Dermis blood vessel endothelial cell (primary cell): ENCODE results near the gene PKD1L1. TPM values are rescaled to one million over a fixed set of nuclear protein-coding genes. Genes with fewer than 3 reads are reported as not detected.
"Not testable (repeated sequence)": the region's sequence is repeated elsewhere in the genome, so short reads cannot be mapped to it uniquely, and the experiment has no call there.

Experiments
- DNase-seq: peaks from one replicate; pipeline ENCODE4 v3.0.0; 2010
- total RNA-seq: library from RNA; depleted of rRNA; stranded (reverse); fragments of >200 nt; gene quantifications from 2 replicates; pipeline ENCODE4 v1.2.3, GENCODE V29; 2014

PKD1L1 gene
- total RNA-seq = 2.9 and 21.4 TPM in 2 replicates

- DNase-seq = peak; percentile 76
Measured at GRCh38 chr7:47948141-47948790, at the start of gene PKD1L1. Gene PKD1L1 (minus strand): TSS chr7:47948466. CDS start chr7:47948440, 26 bp downstream.

GRCh38 chr7:47992446-47992845 is 44.2 kb upstream of the PKD1L1 start:
- no peak for DNase-seq

GRCh38 chr7:47991741-47992311 is 43.6 kb upstream of the PKD1L1 start:
- DNase-seq = peak; percentile 83

- DNase-seq = no peak
Measured at GRCh38 chr7:47991270-47991669, 43.0 kb upstream of the PKD1L1 start.

- no peak for DNase-seq
Measured at GRCh38 chr7:47990592-47990991, 42.3 kb upstream of the PKD1L1 start.

- DNase-seq = not testable (repeated sequence)
Measured at GRCh38 chr7:47989607-47990400, 41.5 kb upstream of the PKD1L1 start.

- peak; percentile 33 for DNase-seq
Measured at GRCh38 chr7:47988496-47989386, 40.5 kb upstream of the PKD1L1 start.

- DNase-seq = no peak
Measured at GRCh38 chr7:47982610-47983009, 34.3 kb upstream of the PKD1L1 start.

GRCh38 chr7:47980648-47981047 is 32.4 kb upstream of the PKD1L1 start:
- not testable (repeated sequence) for DNase-seq

- no peak for DNase-seq
Measured at GRCh38 chr7:47979832-47980181, 31.5 kb upstream of the PKD1L1 start.

- DNase-seq = peak; percentile 74
Measured at GRCh38 chr7:47979145-47979831, 31.0 kb upstream of the PKD1L1 start, which contains the start of gene HUS1. Gene HUS1 (minus strand): TSS chr7:47979615. CDS start chr7:47979519, 96 bp downstream.

GRCh38 chr7:47978790-47979144 is 30.5 kb upstream of the PKD1L1 start:
- DNase-seq = no peak

- no peak for DNase-seq
Measured at GRCh38 chr7:47973739-47974138, 25.5 kb upstream of the PKD1L1 start.

GRCh38 chr7:47970761-47971160 is 22.5 kb upstream of the PKD1L1 start:
- DNase-seq = peak; percentile 38

- DNase-seq = peak; percentile 95
Measured at GRCh38 chr7:47968847-47969774, 20.8 kb upstream of the PKD1L1 start.

- no peak for DNase-seq
Measured at GRCh38 chr7:47967708-47968107, 19.4 kb upstream of the PKD1L1 start.

GRCh38 chr7:47967123-47967522 is 18.9 kb upstream of the PKD1L1 start:
- DNase-seq = no peak

- no peak for DNase-seq
Measured at GRCh38 chr7:47965456-47965855, 17.2 kb upstream of the PKD1L1 start.

GRCh38 chr7:47962262-47962661 is 14.0 kb upstream of the PKD1L1 start:
- DNase-seq = no peak

- no peak for DNase-seq
Measured at GRCh38 chr7:47957156-47957555, 8.9 kb upstream of the PKD1L1 start.

GRCh38 chr7:47956220-47956619 is 8.0 kb upstream of the PKD1L1 start:
- no peak for DNase-seq
